Keratinocyte (primary cell): ENCODE data around the gene BCAR3. TPM values are rescaled to one million over a fixed set of nuclear protein-coding genes. Genes with fewer than 3 reads are reported as not detected.

Experiments
- DNase-seq: peaks from one replicate; pipeline ENCODE4 v3.0.0-alpha.2; 2011; ENCODE audit warnings: low read depth, missing footprints, low spot score
- FAIRE-seq: peaks from 2 replicates; lab custom pipeline; 2011; peaks lifted over from hg19 to GRCh38; lab: Jason Lieb, UNC
- H2AFZ ChIP-seq: 2 replicates; pipeline ENCODE4 v1.6.0; 2012; ENCODE audit warnings: low read length, control low read depth, inconsistent platforms; ENCODE audit not compliant: control insufficient read depth
- H3K27ac ChIP-seq: 2 replicates; pipeline ENCODE4 v1.5.1; 2011; ENCODE audit warnings: low read length; ENCODE audit not compliant: control insufficient read depth, insufficient read depth
- H3K27me3 ChIP-seq: 3 replicates; pipeline ENCODE4 v1.6.0; 2011; ENCODE audit warnings: low read length; ENCODE audit not compliant: control insufficient read depth, insufficient read depth; ENCODE audit errors: extremely low read depth
- H3K36me3 ChIP-seq, 2 experiments: 2 replicates in 1 of 2; 3 replicates in 1 of 2; pipeline ENCODE4 v1.5.1; 2011; ENCODE audit warnings: low read length in 2 of 2, mild to moderate bottlenecking in 1 of 2; ENCODE audit not compliant: control insufficient read depth in 2 of 2, insufficient read depth in 2 of 2; ENCODE audit errors: extremely low read depth in 1 of 2
- H3K4me1 ChIP-seq: 3 replicates; pipeline ENCODE4 v1.5.1; 2011; ENCODE audit warnings: low read length; ENCODE audit not compliant: control insufficient read depth, insufficient read depth; ENCODE audit errors: extremely low read depth
- H3K4me2 ChIP-seq: 3 replicates; pipeline ENCODE4 v1.6.0; 2011; ENCODE audit warnings: low read depth, low read length; ENCODE audit not compliant: control insufficient read depth, insufficient read depth; ENCODE audit errors: extremely low read depth
- H3K4me3 ChIP-seq, 3 experiments: fragments of 200-600 bp in 1 of 3; sonication (generic) in 1 of 3; 2 replicates in 2 of 3; 3 replicates in 1 of 3; pipeline ENCODE4 v1.5.1; 2011 to 2016; ENCODE audit warnings: low read length in 3 of 3, mild to moderate bottlenecking in 3 of 3, control low read depth in 2 of 3, inconsistent platforms in 1 of 3, low read depth in 1 of 3, mixed read lengths in 1 of 3, mixed run types in 1 of 3, moderate library complexity in 1 of 3; ENCODE audit not compliant: control insufficient read depth in 2 of 3, insufficient read depth in 2 of 3; ENCODE audit errors: extremely low read depth in 1 of 3
- H3K79me2 ChIP-seq: 2 replicates; pipeline ENCODE4 v1.6.0; 2012; ENCODE audit warnings: low read length; ENCODE audit not compliant: control insufficient read depth, insufficient read depth
- H3K9ac ChIP-seq: 3 replicates; pipeline ENCODE4 v1.6.0; 2011; ENCODE audit warnings: low read length; ENCODE audit not compliant: control insufficient read depth, insufficient read depth; ENCODE audit errors: extremely low read depth
- H3K9me1 ChIP-seq: 3 replicates; pipeline ENCODE4 v1.6.0; 2011; ENCODE audit warnings: low read length; ENCODE audit not compliant: control insufficient read depth, insufficient read depth; ENCODE audit errors: extremely low read depth
- H3K9me3 ChIP-seq: 2 replicates; pipeline ENCODE4 v1.5.1; 2012; ENCODE audit warnings: low read depth, low read length; ENCODE audit not compliant: control insufficient read depth
- H4K20me1 ChIP-seq: 3 replicates; pipeline ENCODE4 v1.6.0; 2011; ENCODE audit warnings: low read length; ENCODE audit not compliant: control insufficient read depth, insufficient read depth; ENCODE audit errors: extremely low read depth
- CTCF ChIP-seq, 3 experiments: IDR thresholded peaks in 1 of 3; conservative IDR thresholded peaks in 1 of 3; optimal IDR thresholded peaks in 1 of 3; 2 replicates in 2 of 3; 3 replicates in 1 of 3; pipeline versions ENCODE3 to v1.5.1; 2011; ENCODE audit warnings: low read length in 3 of 3, mild to moderate bottlenecking in 3 of 3, moderate library complexity in 2 of 3, control low read depth in 1 of 3, inconsistent platforms in 1 of 3; ENCODE audit not compliant: insufficient read depth in 2 of 3; ENCODE audit errors: extremely low read depth in 1 of 3
- EZH2 ChIP-seq: IDR thresholded peaks from one replicate; pipeline ENCODE4 v1.6.1; 2012; ENCODE audit warnings: inconsistent platforms, mild to moderate bottlenecking, low read length, moderate library complexity
- dilution Hi-C: fragments of 300-500 bp; cut with MboI; formaldehyde crosslinking; loops from one replicate; pipeline ENCODE4 v1.7.0; 2020; ENCODE audit warnings: low sequenced_read_pairs; ENCODE audit not compliant: extremely low pct_ligation_motif_present
- polyA plus RNA-seq, 5 experiments: library from polyadenylated mRNA; depleted of rRNA in 3 of 5; stranded (reverse) in 3 of 5; stranded (forward) in 1 of 5; unstranded in 1 of 5; fragments of >200 nt; gene quantifications; 1 replicate in 1 of 5; 2 replicates in 3 of 5; 3 replicates in 1 of 5; pipeline versions ENCODE4 v1.2.1 to v1.2.3, GENCODE V29; 2011 to 2012; ENCODE audit warnings: missing spikeins in 2 of 5, low read depth in 1 of 5, low replicate concordance in 1 of 5

The BCAR3 gene
- polyA plus RNA-seq, 1 donor (not counting 4 experiments of a cell fraction or from before 2014, with no cell fraction given), result 77.2 TPM

GRCh38 chr1:93522721-93523120, 158.9 kb downstream of the BCAR3 start:
- no peak for DNase-seq
- Histone ChIP-seq H3K4me3 (no peak overlapping the region), H3K4me1 (peaks cover 16% of the 10 kb centered on the region), H3K27me3 (no peaks in the 10 kb centered on the region), H3K4me2 (no peak overlapping the region), H3K36me3 (no peaks in the 10 kb centered on the region), H2AFZ (no peak overlapping the region), H3K79me2 (no peaks in the 10 kb centered on the region), H3K9ac (no peak overlapping the region), H3K27ac (no peak overlapping the region), H3K9me1 (peaks cover 3% of the 10 kb centered on the region), H3K9me3 (no peaks in the 10 kb centered on the region), H4K20me1 (peaks cover 2% of the 10 kb centered on the region)
- no peak for FAIRE-seq
- dilution Hi-C loops, result no loop called here
- TF ChIP-seq CTCF (optimal IDR thresholded peaks at IDR 0.05 in 1 of 3, IDR thresholded peaks at IDR 0.05 in 1 of 3, conservative IDR thresholded peaks at IDR 0.05 in 1 of 3; ENCODE audit: extremely low read depth in 1 of 3, insufficient read depth in 2 of 3, low read length in 3 of 3) (no peak), EZH2 (no peak)

- Histone ChIP-seq H3K79me2 (no peaks in the 10 kb centered on the region), H4K20me1 (peaks cover 2% of the 10 kb centered on the region), H3K36me3 (no peaks in the 10 kb centered on the region), H3K4me1 (peaks cover 16% of the 10 kb centered on the region), H3K4me3 (no peak overlapping the region), H3K9ac (no peak overlapping the region), H3K27ac (no peak overlapping the region), H3K4me2 (no peak overlapping the region), H3K9me1 (peaks cover 3% of the 10 kb centered on the region), H3K9me3 (no peaks in the 10 kb centered on the region), H2AFZ (no peak overlapping the region), H3K27me3 (no peaks in the 10 kb centered on the region)
- DNase-seq (no peak), FAIRE-seq (no peak)
- dilution Hi-C loops, result no loop called here
- no peak for TF ChIP-seq EZH2
- no peak for TF ChIP-seq CTCF (optimal IDR thresholded peaks at IDR 0.05 in 1 of 3, IDR thresholded peaks at IDR 0.05 in 1 of 3, conservative IDR thresholded peaks at IDR 0.05 in 1 of 3; ENCODE audit: extremely low read depth in 1 of 3, insufficient read depth in 2 of 3, low read length in 3 of 3)
These were observed 160.0 kb downstream of the BCAR3 start for GRCh38 chr1:93521618-93522017.
